Subcutaneous adipose tissue (tissue), 4 donors: ENCODE data around the gene GAPDHS. TPM values are rescaled to one million over a fixed set of nuclear protein-coding genes. Genes with fewer than 3 reads are reported as not detected.

ENCODE experiments used
- total RNA-seq, 4 donors: library from RNA; depleted of rRNA; stranded (reverse); fragments of >200 nt; gene quantifications; one replicate each; pipeline ENCODE4 v1.1.0, GENCODE V29; 2016
- TF ChIP-seq, protein P1 (sequence below): fragments of 450-650 bp; IDR thresholded peaks from one replicate; pipeline ENCODE4 v1.5.1; 2016; ENCODE audit warnings: low read depth, mild to moderate bottlenecking, control low read depth, antibody characterized with exemption, moderate library complexity

The GAPDHS gene
- total RNA-seq, 4 donors from 2014 or later, result not detected

DNA sequence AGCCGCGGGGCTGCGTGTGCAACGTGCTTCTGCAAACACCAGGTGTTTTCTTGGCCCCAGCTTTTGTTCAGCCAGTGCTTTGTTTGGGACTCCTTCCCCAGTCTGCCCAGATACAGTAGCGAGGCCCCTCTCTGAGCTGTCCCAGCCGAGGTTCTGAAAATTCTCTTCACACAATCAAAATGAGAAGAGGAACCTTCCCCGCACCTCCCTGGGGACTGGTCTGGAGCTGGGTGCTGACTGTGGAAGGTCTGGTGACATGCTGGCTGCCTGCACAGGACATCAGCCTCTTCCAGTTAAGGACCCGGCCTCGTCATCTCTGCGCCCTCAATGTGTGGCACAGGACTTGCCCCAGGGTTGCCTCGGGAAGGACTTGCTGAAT lies 26.0 kb downstream of the GAPDHS start:
- TF ChIP-seq, protein P1, sequence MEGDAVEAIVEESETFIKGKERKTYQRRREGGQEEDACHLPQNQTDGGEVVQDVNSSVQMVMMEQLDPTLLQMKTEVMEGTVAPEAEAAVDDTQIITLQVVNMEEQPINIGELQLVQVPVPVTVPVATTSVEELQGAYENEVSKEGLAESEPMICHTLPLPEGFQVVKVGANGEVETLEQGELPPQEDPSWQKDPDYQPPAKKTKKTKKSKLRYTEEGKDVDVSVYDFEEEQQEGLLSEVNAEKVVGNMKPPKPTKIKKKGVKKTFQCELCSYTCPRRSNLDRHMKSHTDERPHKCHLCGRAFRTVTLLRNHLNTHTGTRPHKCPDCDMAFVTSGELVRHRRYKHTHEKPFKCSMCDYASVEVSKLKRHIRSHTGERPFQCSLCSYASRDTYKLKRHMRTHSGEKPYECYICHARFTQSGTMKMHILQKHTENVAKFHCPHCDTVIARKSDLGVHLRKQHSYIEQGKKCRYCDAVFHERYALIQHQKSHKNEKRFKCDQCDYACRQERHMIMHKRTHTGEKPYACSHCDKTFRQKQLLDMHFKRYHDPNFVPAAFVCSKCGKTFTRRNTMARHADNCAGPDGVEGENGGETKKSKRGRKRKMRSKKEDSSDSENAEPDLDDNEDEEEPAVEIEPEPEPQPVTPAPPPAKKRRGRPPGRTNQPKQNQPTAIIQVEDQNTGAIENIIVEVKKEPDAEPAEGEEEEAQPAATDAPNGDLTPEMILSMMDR, result no peak

DNA sequence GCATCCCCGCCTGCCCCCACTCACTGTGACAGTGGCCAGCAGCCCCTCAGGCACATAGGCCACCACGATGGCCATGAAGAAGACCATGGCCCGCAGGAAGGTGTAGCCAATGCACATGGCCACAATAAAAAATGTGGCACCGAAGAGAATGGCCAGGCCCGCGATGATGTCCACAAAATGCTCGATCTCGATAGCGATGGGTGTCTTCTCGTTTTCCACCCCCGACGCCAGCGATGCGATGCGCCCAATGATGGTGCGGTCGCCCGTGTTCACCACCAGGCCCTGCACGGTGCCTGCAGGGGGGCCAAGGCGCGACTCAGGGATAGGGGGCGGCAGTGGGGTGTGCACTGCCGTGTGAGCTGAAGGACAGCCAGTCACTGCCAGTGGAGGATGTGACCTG lies 26.5 kb downstream of the GAPDHS start:
- TF ChIP-seq, protein P1, result no peak

DNA sequence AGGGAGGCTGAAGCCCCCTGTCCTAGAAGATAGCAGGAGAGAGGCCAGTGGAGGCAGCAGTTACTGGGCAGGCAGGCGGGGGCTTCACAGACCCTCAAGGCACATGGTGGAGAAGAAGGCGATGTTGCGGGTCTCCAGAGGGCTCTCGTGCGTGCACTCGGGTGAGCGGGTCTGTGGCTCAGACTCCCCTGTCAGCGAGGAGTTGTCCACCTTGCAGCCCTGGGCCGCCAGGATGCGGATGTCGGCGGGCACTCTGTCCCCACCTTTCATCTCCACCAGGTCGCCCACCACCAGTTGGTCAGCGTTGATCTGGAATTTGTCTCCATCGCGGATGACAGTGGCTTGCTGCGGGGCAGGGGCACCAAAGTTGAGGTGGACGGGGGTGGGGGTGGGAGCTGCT lies 27.0 kb downstream of the GAPDHS start:
- TF ChIP-seq, protein P1, result no peak

DNA sequence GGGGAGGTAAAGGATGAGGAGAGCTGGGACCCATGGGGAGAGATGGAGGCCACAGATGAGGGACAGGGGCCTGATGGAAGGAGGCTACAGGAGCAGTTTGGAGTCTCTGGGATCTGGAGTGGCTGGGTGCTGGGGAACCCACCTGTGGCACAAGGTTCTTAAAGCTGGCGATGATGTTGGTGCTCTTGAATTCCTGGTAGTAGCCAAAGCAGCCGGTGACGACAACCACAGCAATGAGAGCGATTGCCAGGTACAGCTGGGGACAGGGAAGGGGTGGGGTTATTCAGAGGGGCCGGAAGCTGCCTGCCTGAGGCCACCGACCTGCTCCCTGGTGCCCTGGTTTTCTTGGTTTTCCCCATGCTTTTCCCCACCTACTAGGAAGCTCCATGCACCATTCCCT lies 27.4 kb downstream of the GAPDHS start:
- TF ChIP-seq, protein P1, result no peak

DNA sequence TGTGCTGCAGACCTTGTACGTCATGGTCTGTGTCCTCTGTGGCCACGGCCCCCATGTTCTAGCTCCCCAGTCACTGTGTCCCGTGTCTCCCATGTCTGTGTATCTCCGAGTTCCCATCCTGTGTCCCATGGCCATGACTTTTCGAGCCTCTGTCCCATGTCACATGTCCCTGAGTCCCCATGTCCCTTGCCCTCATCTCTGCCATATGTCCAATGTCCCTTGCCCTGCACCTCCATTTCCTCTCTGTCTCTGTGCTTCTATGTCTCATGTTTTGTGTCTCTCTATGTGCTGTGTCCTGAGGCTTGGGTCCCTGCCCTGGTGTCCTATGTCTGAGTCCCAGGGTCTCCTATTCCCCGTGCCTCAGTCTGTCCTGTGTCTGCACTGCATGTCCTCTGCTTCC lies 28.2 kb downstream of the GAPDHS start:
- TF ChIP-seq, protein P1, result no peak

DNA sequence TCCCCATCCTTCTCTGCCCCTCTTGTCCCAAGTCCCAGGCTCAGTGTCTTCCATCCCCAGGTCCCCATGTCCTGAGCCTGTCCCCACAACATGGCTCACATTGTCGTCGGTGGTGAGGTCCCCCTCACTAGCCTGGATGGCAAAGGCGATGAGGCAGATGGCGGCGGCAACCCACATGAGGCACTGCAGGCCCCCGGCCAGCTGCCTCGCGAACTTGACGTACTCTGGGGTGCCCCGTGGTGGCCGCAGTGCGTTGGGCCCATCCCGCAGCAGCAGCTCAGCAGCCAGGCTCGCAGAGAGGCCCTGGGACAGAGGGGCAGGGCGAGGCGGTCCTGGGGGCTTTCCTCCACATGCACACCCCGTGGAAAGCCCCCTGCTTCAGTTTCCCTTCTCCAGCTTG lies 29.1 kb downstream of the GAPDHS start:
- TF ChIP-seq, protein P1, result no peak

DNA sequence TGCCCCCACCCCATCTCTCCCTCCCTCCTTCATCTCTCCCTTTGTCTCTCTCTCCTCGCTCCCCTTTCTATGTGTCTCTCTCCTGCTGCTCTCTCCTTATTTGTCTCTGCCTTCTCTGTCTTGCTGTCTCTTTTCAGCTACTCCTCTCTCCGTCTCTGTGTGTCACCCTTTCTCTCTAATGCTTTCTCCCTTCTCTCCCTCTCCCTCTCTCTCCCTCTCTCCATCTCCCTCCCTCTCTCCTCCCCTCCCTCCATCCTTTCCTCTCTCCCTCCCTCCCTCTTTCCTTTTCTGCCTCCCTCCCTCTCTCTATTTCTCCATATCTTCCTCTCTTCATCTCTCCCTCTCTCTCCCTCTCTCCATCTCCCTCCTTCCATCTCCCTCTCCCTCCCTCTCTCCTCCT lies 29.5 kb downstream of the GAPDHS start:
- TF ChIP-seq, protein P1, result no peak
